Hepatocyte (in vitro differentiated cells): Measurements from ENCODE around the gene METRN. TPM values are rescaled to one million over a fixed set of nuclear protein-coding genes. Genes with fewer than 3 reads are reported as not detected.

Experiments used
- DNase-seq: peaks from one replicate; pipeline ENCODE4 v3.0.0-alpha.2; 2016; ENCODE audit warnings: low spot score
- H2AFZ ChIP-seq: fragments of 200-600 bp; sonication (generic); 2 replicates; pipeline ENCODE4 v1.6.0; 2016; ENCODE audit warnings: antibody characterized with exemption, mild to moderate bottlenecking
- H3K27ac ChIP-seq: fragments of 200-600 bp; sonication (generic); 2 replicates; pipeline ENCODE4 v1.5.1; 2016; ENCODE audit warnings: mild to moderate bottlenecking
- H3K27me3 ChIP-seq: fragments of 200-600 bp; sonication (generic); 2 replicates; pipeline ENCODE4 v1.6.1; 2016
- H3K36me3 ChIP-seq: fragments of 200-600 bp; sonication (generic); replicated peaks from 2 replicates; pipeline ENCODE4 v1.5.1; 2016; ENCODE audit warnings: low read depth; ENCODE audit not compliant: insufficient read depth
- H3K4me1 ChIP-seq: fragments of 200-600 bp; sonication (generic); 2 replicates; pipeline ENCODE4 v1.5.1; 2016; ENCODE audit warnings: mild to moderate bottlenecking, moderate library complexity; ENCODE audit not compliant: insufficient read depth
- H3K4me2 ChIP-seq: fragments of 200-600 bp; sonication (generic); 2 replicates; pipeline ENCODE4 v1.6.0; 2016
- H3K4me3 ChIP-seq: fragments of 200-600 bp; sonication (generic); 2 replicates; pipeline ENCODE4 v1.5.1; 2016; ENCODE audit warnings: mild to moderate bottlenecking
- H3K79me2 ChIP-seq: fragments of 200-600 bp; sonication (generic); 2 replicates; pipeline ENCODE4 v1.6.0; 2017; ENCODE audit warnings: mild to moderate bottlenecking
- H3K9me2 ChIP-seq: fragments of 200-600 bp; sonication (generic); replicated peaks from 2 replicates; pipeline ENCODE4 v1.6.0; 2017; ENCODE audit warnings: mild to moderate bottlenecking; ENCODE audit not compliant: insufficient read depth
- H3K9me3 ChIP-seq: fragments of 200-600 bp; sonication (generic); 2 replicates; pipeline ENCODE4 v1.5.1; 2016; ENCODE audit warnings: low read depth, mild to moderate bottlenecking
- H4K20me1 ChIP-seq: fragments of 200-600 bp; sonication (generic); 2 replicates; pipeline ENCODE4 v1.6.0; 2016; ENCODE audit warnings: mild to moderate bottlenecking; ENCODE audit not compliant: insufficient read depth, poor library complexity, severe bottlenecking
- EZH2 ChIP-seq: fragments of 200-600 bp; sonication (generic); IDR thresholded peaks from 2 replicates; pipeline ENCODE4 v1.6.1; 2016; ENCODE audit warnings: antibody characterized with exemption, mild to moderate bottlenecking, borderline replicate concordance
- EZH2phosphoT487 ChIP-seq: fragments of 200-600 bp; sonication (generic); IDR thresholded peaks from one replicate; pipeline ENCODE4 v1.6.1; 2018; ENCODE audit warnings: antibody characterized with exemption, mild to moderate bottlenecking, low read depth, moderate library complexity; ENCODE audit not compliant: unreplicated experiment, severe bottlenecking
- WGBS: methylation state at CpG from one replicate; pipeline ENCODE4 v1.1.6; 2016; ENCODE audit warnings: low lambda C conversion rate; ENCODE audit errors: missing lambda C conversion rate; 5-methylcytosine and 5-hydroxymethylcytosine counted together
- polyA plus RNA-seq: library from polyadenylated mRNA; unstranded; fragments of >200 nt; fragmentation: Nextera tagmentation; extraction: Ambion mirVana; gene quantifications from 2 replicates; pipeline ENCODE4 v1.2.1, GENCODE V29; 2016
- total RNA-seq: library from RNA; depleted of rRNA; stranded (reverse); fragments of >200 nt; gene quantifications from 2 replicates; pipeline ENCODE4 v1.2.3, GENCODE V29; 2014
- TF ChIP-seq, protein P1 (sequence below): fragments of 200-600 bp; sonication (generic); IDR thresholded peaks from 2 replicates; pipeline ENCODE4 v1.5.1; 2016; ENCODE audit warnings: antibody characterized with exemption, mild to moderate bottlenecking; ENCODE audit not compliant: poor library complexity

The METRN gene
- total and polyA plus RNA-seq, 2 experiments from 2014 or later, result 22.7 to 68.1 TPM

DNA sequence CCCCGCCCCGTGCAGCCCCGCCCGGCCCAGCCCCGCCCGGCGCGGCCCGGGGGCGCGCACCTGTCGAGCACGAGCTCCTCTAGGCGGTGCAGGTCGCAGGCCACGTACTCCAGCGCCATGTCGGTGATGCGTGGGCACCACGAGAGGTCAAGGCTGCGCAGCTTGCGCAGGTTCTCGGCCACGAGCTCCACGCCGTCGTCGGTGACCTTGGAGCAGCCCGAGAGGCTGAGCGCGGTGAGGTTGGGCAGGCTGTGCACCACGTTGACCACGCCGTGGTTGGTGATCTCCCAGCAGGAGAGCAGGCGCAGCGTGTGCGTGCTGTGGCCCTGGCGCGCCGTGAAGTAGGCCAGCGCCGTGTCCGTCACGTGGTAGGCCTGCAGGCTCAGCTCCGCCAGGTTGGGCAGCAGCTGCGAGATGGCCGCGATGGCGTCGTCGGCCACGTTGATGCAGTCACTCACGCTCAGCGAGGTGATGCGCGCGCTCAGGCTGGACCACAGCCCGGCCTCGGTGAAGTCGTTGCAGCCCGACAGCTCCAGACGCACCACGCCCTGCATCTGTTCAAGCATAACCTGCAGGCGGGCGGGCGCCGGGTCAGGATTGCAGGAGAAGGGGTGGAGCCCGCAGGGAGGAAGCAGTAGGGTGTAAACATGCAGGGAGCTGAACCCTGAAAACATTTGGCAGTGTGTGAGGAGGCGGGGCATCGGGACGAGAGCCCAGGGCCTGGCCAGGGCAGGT is 19.4 kb upstream of the METRN start:
- Histone ChIP-seq H3K4me2 (peak overlapping the region; percentile 67), H3K36me3 (no peaks in the 10 kb centered on the region), H2AFZ (no peak overlapping the region), H3K4me3 (no peak overlapping the region), H3K79me2 (no peaks in the 10 kb centered on the region), H3K9me2 (no peaks in the 10 kb centered on the region), H3K4me1 (peaks cover 4% of the 10 kb centered on the region), H3K27ac (no peak overlapping the region), H3K27me3 (peaks cover 72% of the 10 kb centered on the region), H4K20me1 (no peaks in the 10 kb centered on the region), H3K9me3 (no peaks in the 10 kb centered on the region)
- TF ChIP-seq EZH2phosphoT487 (no peak), EZH2 (no peak)
- TF ChIP-seq, protein P1, sequence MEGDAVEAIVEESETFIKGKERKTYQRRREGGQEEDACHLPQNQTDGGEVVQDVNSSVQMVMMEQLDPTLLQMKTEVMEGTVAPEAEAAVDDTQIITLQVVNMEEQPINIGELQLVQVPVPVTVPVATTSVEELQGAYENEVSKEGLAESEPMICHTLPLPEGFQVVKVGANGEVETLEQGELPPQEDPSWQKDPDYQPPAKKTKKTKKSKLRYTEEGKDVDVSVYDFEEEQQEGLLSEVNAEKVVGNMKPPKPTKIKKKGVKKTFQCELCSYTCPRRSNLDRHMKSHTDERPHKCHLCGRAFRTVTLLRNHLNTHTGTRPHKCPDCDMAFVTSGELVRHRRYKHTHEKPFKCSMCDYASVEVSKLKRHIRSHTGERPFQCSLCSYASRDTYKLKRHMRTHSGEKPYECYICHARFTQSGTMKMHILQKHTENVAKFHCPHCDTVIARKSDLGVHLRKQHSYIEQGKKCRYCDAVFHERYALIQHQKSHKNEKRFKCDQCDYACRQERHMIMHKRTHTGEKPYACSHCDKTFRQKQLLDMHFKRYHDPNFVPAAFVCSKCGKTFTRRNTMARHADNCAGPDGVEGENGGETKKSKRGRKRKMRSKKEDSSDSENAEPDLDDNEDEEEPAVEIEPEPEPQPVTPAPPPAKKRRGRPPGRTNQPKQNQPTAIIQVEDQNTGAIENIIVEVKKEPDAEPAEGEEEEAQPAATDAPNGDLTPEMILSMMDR, result no peak
- WGBS, result 12% methylated on average over 60 of the region's 71 CpGs
- DNase-seq, result no peak

DNA sequence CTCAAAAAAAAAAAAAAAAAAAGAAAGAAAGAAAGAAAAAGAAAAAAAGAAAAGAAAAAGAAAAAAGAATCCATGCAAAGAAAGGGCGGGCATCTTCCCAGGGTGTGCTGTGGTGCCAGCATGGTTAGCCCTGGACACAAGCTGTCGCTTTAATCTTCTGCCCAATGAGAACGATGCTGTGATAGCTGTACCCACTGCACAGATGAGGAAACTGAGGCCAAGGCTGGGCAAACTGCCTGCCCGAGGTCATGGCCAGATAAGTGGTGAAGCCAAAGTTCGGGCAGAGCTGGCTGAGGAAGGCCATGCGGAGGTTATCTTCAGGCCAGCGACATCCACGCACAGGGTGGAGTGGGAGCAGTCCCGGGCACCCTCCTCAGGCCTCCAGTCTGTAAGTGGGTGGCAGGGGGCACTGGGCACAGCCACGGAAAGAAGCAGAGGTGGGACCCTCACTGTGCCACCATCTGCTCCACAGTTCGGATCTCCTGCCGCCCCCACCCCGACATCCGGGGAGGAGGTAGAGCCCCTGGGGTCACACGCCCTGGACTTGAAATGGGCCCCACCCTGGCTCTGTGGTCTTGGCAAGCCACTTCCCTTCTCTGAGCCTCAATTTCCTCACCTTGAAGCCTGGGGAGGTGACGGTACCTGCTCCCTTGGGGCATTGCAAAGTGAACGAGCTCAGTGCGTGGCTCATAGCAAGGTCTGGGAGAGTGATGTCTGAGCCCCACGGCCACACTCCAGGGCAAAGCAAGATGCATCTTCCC is 15.8 kb upstream of the METRN start:
- no peaks in the 10 kb centered on the region for H3K9me3 ChIP-seq
- peaks cover 4% of the 10 kb centered on the region for H3K4me1 ChIP-seq
- no peaks in the 10 kb centered on the region for H3K36me3 ChIP-seq
- DNase-seq, result no peak
- 79% methylated on average over 18 of the region's 19 CpGs for WGBS
- H4K20me1 ChIP-seq, result no peaks in the 10 kb centered on the region
- no peak overlapping the region for H3K4me3 ChIP-seq
- TF ChIP-seq, protein P1, result no peak
- no peak for TF ChIP-seq EZH2phosphoT487
- no peak for TF ChIP-seq EZH2
- peaks cover 84% of the 10 kb centered on the region for H3K27me3 ChIP-seq
- no peak overlapping the region for H3K27ac ChIP-seq
- H3K9me2 ChIP-seq, result no peaks in the 10 kb centered on the region
- H2AFZ ChIP-seq, result no peak overlapping the region
- H3K79me2 ChIP-seq, result no peaks in the 10 kb centered on the region
- H3K4me2 ChIP-seq, result no peak overlapping the region

DNA sequence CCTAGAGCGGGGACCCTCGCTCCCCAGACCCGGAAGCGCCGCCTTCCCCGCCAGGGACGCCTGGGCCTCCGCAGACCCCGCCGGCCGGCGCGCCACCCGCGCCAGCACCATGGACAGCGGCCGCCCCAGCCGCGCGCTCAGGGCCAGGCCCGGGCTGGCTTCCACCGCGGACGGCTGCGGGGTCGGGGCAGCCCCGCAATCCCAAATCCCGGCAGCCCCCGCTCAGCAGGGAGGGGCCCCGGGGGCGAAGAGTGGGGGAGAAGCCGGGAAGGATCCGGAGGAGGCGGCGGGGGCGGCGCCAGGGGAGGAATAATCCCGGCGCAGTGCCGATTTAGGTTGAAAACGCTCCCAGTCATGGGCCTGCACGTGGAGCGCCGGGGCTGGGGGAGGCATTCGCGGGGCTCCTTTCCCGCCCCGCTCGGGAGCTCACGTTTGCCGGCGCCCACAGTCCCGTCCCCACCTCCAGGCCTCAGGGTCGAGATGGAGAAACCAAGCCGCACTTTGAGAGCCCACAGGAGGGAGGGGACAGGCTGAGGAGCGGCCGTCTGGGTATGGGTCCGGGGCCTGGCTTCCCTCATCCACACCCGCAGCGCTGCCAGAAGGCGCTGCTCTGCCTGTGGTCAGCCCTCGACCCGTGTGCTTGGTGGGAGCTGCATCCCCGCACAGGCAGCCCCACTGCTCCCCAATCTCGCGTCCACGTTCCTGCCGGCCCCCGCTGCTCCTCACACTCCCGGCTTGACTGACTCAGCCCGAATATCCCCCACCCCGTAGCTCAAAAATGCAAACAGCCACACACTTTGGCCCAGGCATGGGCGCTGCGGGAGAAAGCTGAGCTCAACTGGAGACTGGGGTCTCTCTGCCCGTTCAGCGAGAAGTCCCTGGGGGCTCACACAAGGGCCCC is 14.0 kb upstream of the METRN start:
- DNase-seq, result peak; percentile 75
- TF ChIP-seq EZH2phosphoT487 (no peak), EZH2 (peak; percentile 74)
- H3K4me3 ChIP-seq, result no peak overlapping the region
- no peak overlapping the region for H3K27ac ChIP-seq
- H3K36me3 ChIP-seq, result no peaks in the 10 kb centered on the region
- H3K9me3 ChIP-seq, result no peaks in the 10 kb centered on the region
- H3K27me3 ChIP-seq, result peaks cover 79% of the 10 kb centered on the region
- no peaks in the 10 kb centered on the region for H3K4me1 ChIP-seq
- no peaks in the 10 kb centered on the region for H4K20me1 ChIP-seq
- WGBS, result 18% methylated on average over 50 of the region's 76 CpGs
- H3K79me2 ChIP-seq, result no peaks in the 10 kb centered on the region
- no peak overlapping the region for H2AFZ ChIP-seq
- no peaks in the 10 kb centered on the region for H3K9me2 ChIP-seq
- peak overlapping the region; percentile 67 for H3K4me2 ChIP-seq
